GM12873 (cell line): Measurements from ENCODE around the gene SPTBN1.

Experiments used
- TF ChIP-seq, protein P1 (sequence below): IDR thresholded peaks from 2 replicates; pipeline ENCODE4 v1.5.1; 2012; ENCODE audit warnings: low read depth, mild to moderate bottlenecking, moderate library complexity, low read length, control low read depth; ENCODE audit not compliant: insufficient read depth; ENCODE audit errors: missing control alignments

Gene SPTBN1

GRCh38 chr2:54675281-54675680, 219.2 kb downstream of the SPTBN1 start:
- TF ChIP-seq, protein P1, sequence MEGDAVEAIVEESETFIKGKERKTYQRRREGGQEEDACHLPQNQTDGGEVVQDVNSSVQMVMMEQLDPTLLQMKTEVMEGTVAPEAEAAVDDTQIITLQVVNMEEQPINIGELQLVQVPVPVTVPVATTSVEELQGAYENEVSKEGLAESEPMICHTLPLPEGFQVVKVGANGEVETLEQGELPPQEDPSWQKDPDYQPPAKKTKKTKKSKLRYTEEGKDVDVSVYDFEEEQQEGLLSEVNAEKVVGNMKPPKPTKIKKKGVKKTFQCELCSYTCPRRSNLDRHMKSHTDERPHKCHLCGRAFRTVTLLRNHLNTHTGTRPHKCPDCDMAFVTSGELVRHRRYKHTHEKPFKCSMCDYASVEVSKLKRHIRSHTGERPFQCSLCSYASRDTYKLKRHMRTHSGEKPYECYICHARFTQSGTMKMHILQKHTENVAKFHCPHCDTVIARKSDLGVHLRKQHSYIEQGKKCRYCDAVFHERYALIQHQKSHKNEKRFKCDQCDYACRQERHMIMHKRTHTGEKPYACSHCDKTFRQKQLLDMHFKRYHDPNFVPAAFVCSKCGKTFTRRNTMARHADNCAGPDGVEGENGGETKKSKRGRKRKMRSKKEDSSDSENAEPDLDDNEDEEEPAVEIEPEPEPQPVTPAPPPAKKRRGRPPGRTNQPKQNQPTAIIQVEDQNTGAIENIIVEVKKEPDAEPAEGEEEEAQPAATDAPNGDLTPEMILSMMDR = no peak

- TF ChIP-seq, protein P1 = no peak
These were observed 219.6 kb downstream of the SPTBN1 start for GRCh38 chr2:54675738-54676137.

GRCh38 chr2:54676656-54677055, 220.5 kb downstream of the SPTBN1 start:
- TF ChIP-seq, protein P1 = no peak

DNA sequence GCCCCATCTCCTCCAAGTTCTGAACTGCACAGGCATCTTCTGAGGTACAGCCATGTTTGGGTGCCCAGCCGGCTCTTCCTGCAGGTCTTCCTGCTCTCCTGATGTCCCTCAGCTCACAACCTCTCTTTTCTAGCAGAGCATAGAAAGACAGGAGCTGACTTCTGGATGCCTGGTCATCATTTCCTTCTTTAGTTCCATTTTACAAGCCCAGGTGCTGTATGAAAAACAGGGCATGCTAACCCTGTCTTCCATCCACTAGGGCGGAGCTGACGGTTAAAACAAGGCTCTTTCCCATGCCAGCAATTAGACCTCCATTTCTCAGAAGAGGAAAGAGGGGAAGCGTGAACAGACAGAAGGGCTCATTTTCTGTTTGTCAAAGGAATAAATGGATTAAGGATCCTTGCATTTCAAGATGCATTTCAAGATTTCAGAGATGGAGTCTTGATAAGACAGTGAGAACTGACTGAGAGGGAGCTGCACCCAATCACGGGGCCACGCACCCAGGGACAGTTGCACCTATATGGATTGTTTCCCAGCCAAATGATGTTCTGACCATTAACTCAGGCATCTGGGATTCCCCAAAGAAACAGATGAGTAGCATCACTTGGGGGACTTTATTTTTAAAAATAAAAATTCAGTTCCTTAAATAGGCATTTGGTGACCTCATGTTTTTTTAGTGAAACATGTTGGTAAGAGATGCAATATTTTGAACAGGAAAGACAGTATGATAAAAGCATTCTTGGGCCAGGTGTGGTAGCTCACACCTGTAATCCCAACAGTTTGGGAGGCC, 221.5 kb downstream of the SPTBN1 start:
- TF ChIP-seq, protein P1 = no peak

DNA sequence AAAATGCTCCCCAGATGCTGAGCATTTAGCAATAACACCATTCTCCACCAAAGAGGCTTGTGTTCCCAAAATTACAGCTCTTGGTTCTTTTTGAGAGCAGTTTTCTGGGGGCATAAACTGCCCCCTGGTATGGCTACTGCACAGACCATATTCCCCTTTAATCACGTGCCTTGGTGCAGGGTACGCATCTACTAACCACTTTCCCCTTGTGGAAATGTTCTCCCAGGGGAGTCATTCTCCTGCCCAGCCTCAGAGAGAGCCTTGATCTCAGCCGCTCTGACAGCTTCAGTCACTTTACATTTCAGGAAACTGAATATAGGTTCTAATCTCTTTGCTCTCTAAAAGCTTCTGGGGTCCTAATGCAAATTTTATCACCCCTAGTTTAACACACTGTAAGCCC, 222.6 kb downstream of the SPTBN1 start:
- TF ChIP-seq, protein P1 = no peak

DNA sequence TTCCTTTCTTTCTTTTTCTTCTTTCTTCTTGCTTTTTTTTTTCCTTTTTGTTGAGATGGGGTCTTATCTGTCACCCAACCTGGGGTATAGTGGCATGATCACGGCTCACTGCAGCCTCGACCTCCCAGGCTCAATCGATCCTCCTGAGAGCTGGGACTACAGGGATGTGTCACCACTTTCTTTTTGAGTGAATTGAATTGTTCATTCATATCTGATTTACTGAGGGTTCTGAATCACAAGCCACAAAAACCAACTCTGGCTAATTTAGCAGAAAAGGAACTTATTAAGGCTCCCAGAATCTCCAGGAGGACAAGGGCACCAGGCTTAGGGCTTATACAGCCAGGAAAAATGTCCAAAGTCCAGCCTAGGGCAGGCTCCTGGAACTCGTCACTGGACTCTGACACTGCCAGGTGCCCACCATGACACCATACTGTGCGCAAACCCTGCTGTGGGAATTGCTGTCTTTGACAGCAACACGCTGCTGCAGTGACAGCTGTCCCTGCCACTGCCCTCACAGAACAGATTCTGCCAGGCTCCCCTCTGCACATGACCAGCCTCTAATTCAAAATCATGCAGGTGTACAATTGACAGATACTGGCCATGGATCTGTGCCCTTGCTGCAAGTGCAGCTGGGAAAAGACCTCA, 224.4 kb downstream of the SPTBN1 start:
- TF ChIP-seq, protein P1 = no peak

GRCh38 chr2:54681416-54681815, 225.3 kb downstream of the SPTBN1 start:
- TF ChIP-seq, protein P1 = no peak
